NCI-H2107 treated with DMSO at 0.1 percent for 48 hours (cell line): ENCODE results near the gene PPP2R1A.

Source experiments
- DNase-seq: peaks from one replicate; lab custom pipeline; 2025; ENCODE audit not compliant: unreplicated experiment; lab: John Stamatoyannopoulos, UW

Gene PPP2R1A

GRCh38 chr19:52189735-52190486 is at the start of gene PPP2R1A:
TSS of gene PPP2R1A (plus strand) at chr19:52190052. CDS start at chr19:52190097, 45 bp downstream.
- peak; percentile 99 for DNase-seq

- DNase-seq, result no peak
Measured at GRCh38 chr19:52141203-52141602, 48.6 kb upstream of the PPP2R1A start.

- DNase-seq, result no peak
Measured at GRCh38 chr19:52142001-52142595, 47.8 kb upstream of the PPP2R1A start.

- DNase-seq, result no peak
Measured at GRCh38 chr19:52148256-52148655, 41.6 kb upstream of the PPP2R1A start.

GRCh38 chr19:52155596-52156359 is 34.1 kb upstream of the PPP2R1A start:
- DNase-seq, result no peak

GRCh38 chr19:52170304-52170703 is 19.5 kb upstream of the PPP2R1A start:
- DNase-seq, result no peak

GRCh38 chr19:52170863-52171320 is 19.0 kb upstream of the PPP2R1A start:
- DNase-seq, result no peak

GRCh38 chr19:52171321-52172169 is 18.3 kb upstream of the PPP2R1A start, which contains the start of gene ZNF836:
TSS of gene ZNF836 (minus strand) at chr19:52171621. CDS start at chr19:52168072, 3,549 bp downstream.
- peak; percentile 51 for DNase-seq

- no peak for DNase-seq
Measured at GRCh38 chr19:52172347-52172746, 17.5 kb upstream of the PPP2R1A start.

- DNase-seq, result no peak
Measured at GRCh38 chr19:52176574-52176973, 13.3 kb upstream of the PPP2R1A start.

GRCh38 chr19:52187407-52187806 is 2.4 kb upstream of the PPP2R1A start:
- DNase-seq, result no peak

GRCh38 chr19:52188822-52189734 is 774 bp upstream of the PPP2R1A start:
- no peak for DNase-seq

GRCh38 chr19:52190487-52191293 is 838 bp downstream of the PPP2R1A start:
- no peak for DNase-seq

- DNase-seq, result no peak
Measured at GRCh38 chr19:52191389-52191788, 1.5 kb downstream of the PPP2R1A start.

- DNase-seq, result no peak
Measured at GRCh38 chr19:52191951-52192350, 2.1 kb downstream of the PPP2R1A start.

- DNase-seq, result no peak
Measured at GRCh38 chr19:52196256-52196967, 6.6 kb downstream of the PPP2R1A start.

- no peak for DNase-seq
Measured at GRCh38 chr19:52197964-52198363, 8.1 kb downstream of the PPP2R1A start.

GRCh38 chr19:52198678-52199077 is 8.8 kb downstream of the PPP2R1A start:
- no peak for DNase-seq
